ENCODE data around the gene ZNF785.
"Not testable (repeated sequence)": the region's sequence is repeated elsewhere in the genome, so short reads cannot be mapped to it uniquely, and the experiment has no call there.

The ZNF785 gene

DNA sequence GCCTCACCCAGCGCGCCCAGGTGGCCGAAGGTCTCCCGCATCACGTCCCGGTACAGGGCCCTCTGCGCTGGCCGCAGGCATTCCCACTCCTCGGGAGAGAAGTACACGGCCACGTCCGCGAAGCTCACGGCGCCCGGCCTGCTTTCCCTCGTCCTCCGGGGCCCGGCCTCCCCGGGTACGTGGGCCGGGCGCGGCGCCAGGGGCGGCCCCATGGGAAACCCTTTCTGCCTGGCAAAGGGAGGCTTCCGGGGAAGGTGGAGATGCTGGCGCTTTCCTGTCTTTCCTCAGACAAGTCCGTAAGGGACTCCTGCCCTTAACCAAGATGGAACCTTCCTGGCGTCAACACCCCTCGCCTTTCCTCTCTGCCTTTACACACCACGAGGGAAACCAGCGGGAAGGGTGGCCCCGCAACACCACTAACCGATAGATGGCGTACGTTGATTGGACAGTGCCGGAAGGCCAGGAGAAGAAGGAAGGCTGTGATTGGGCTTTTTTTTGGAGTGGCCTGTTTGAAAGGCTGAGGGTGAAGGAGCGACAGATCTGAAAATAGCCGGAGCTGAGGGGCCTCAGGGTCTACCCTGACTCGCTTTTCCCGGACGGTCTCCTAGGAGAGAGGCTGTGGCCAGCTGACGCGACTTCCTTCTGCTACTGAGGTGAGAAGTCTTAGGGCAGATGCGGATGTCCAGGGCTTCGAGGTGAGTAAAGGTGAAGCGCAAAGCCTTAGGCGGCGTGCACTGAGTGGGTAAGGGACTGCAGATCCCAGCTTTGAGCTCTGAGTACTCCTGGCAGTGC is at the start of gene ZNF785:
ZNF785 (minus strand) TSS at position 298 of the 792 bp plus-strand sequence; CDS start at position 212, 86 bp downstream.
- Histone ChIP-seq H3K4me3 (ENCODE audit: low read depth, low read length) (peak within 1 kb of the TSS; percentile 91), H3K9me3 (ENCODE audit: control insufficient read depth, low read length) (no peaks in the 10 kb centered on the region), H3K79me2 (peaks cover 11% of the 10 kb centered on the region), H3K27ac (peak within 1 kb of the TSS; percentile 86), H3K4me1 (peaks cover 2% of the 10 kb centered on the region), H3K36me3 (ENCODE audit: control insufficient read depth, insufficient read depth, low read length) (no peaks in the 10 kb centered on the region), H3K9ac (peak within 1 kb of the TSS; percentile 62), H3K27me3 (ENCODE audit: control insufficient read depth, insufficient read depth, low read length) (no peaks in the 10 kb centered on the region), H2AFZ (peak within 1 kb of the TSS; percentile 89), H3K4me2 (ENCODE audit: low read length) (peak within 1 kb of the TSS; percentile 97)
- TF ChIP-seq, protein P1, sequence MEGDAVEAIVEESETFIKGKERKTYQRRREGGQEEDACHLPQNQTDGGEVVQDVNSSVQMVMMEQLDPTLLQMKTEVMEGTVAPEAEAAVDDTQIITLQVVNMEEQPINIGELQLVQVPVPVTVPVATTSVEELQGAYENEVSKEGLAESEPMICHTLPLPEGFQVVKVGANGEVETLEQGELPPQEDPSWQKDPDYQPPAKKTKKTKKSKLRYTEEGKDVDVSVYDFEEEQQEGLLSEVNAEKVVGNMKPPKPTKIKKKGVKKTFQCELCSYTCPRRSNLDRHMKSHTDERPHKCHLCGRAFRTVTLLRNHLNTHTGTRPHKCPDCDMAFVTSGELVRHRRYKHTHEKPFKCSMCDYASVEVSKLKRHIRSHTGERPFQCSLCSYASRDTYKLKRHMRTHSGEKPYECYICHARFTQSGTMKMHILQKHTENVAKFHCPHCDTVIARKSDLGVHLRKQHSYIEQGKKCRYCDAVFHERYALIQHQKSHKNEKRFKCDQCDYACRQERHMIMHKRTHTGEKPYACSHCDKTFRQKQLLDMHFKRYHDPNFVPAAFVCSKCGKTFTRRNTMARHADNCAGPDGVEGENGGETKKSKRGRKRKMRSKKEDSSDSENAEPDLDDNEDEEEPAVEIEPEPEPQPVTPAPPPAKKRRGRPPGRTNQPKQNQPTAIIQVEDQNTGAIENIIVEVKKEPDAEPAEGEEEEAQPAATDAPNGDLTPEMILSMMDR (IDR thresholded peaks at IDR 0.05): peak; percentile 43

DNA sequence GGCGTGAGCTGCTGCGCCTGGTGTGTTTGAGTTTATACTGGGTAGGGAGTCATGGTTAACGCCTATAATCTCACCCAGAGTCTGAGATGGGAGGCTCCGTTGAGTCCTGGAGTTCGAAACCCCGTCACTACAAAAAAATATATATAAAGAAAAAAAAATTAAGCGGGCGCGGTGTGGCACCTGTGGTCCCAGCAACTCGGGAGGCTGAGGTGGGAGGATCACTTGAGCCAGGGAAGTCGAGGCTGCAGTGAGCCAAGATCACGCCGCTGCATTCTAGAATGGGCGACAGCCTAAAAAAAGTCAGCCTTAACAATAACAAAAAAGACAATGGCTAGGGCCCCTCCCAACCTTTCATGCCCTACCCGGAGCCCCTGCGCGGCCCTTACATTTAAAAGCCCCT is 48.0 kb upstream of the ZNF785 start:
- Histone ChIP-seq H3K9ac (no peak overlapping the region), H3K79me2 (no peaks in the 10 kb centered on the region), H3K9me3 (ENCODE audit: control insufficient read depth, low read length) (no peaks in the 10 kb centered on the region), H3K36me3 (ENCODE audit: control insufficient read depth, insufficient read depth, low read length) (no peaks in the 10 kb centered on the region), H3K4me1 (no peaks in the 10 kb centered on the region), H3K4me2 (ENCODE audit: low read length) (peak overlapping the region; percentile 88), H3K4me3 (ENCODE audit: low read depth, low read length) (peak overlapping the region; percentile 92), H3K27ac (peak overlapping the region; percentile 93), H3K27me3 (ENCODE audit: control insufficient read depth, insufficient read depth, low read length) (no peaks in the 10 kb centered on the region), H2AFZ (peak overlapping the region; percentile 99)
- TF ChIP-seq, protein P1 (IDR thresholded peaks at IDR 0.05): no peak

DNA sequence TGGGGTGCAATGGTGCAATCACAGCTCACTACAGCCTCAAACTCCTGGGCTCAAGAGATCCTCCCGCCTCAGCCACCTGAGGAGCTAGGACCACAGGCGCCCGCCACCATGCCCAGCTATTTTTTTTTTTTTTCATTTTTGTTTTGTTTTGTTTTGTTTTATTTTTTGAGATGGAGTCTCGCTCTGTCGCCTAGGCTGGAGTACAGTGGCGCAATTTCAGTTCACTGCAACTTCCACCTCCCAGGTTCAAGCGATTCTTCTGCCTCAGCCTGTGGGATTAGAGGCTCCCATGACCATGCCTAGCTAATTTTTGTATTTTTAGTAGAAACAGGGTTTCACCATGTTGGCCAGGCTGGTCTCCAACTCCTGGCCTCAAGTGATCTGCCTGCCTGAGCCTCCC is 47.0 kb upstream of the ZNF785 start:
- not testable (repeated sequence) for H3K4me1 ChIP-seq; H3K36me3 ChIP-seq (ENCODE audit: control insufficient read depth, insufficient read depth, low read length); H3K9me3 ChIP-seq (ENCODE audit: control insufficient read depth, low read length); H3K9ac ChIP-seq; H3K27me3 ChIP-seq (ENCODE audit: control insufficient read depth, insufficient read depth, low read length); H3K79me2 ChIP-seq; H2AFZ ChIP-seq; H3K4me2 ChIP-seq (ENCODE audit: low read length); H3K27ac ChIP-seq; H3K4me3 ChIP-seq (ENCODE audit: low read depth, low read length)

DNA sequence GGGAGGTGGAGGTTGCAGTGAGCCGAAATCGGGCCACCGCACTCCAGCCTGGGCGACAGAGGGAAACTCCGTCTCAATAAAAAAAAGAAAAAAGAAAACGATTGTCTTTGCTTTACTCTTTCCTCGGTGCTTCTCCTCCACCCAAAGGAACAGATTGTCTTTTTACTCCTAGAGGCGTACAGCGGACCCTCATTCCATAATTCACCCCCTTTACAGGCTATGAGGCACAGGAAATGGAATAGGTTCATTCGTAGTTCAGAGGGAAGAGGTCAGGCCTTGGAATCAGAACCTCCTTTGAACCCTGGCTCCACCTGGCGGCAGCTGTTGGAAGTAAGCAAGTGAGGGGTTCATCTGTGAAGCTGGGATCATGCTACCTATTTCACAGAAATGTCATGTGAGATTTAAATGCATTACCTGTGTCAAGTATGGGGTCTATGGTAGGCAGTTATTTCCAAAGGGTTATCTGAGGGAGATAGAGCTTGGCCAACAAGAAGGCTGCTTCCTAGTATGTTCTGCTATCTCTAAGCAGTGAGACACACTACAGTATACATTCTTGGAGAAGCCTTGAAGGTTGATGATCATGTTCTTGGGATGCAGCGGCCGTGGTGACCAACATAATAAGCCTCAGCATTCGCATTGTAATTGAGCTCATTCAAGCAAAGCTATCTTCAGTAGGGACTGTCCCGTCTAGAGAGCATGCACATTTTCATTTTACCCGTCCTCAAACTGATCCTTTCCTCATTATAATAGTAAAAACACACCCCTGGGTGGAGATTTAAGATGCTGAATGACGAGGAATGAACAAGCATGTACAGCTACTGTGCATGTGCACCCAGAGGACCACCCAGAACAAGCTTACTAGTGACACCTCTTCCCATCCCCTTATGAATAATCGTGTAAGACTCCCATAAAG is 43.4 kb upstream of the ZNF785 start:
- no peaks in the 10 kb centered on the region for H3K4me1 ChIP-seq
- H3K9me3 ChIP-seq (ENCODE audit: control insufficient read depth, low read length): no peaks in the 10 kb centered on the region
- no peak overlapping the region for H3K4me3 ChIP-seq (ENCODE audit: low read depth, low read length)
- H3K79me2 ChIP-seq: no peaks in the 10 kb centered on the region
- TF ChIP-seq, protein P1 (IDR thresholded peaks at IDR 0.05): peak; percentile 94
- H3K36me3 ChIP-seq (ENCODE audit: control insufficient read depth, insufficient read depth, low read length): no peaks in the 10 kb centered on the region
- H3K27me3 ChIP-seq (ENCODE audit: control insufficient read depth, insufficient read depth, low read length): no peaks in the 10 kb centered on the region
- H3K9ac ChIP-seq: no peak overlapping the region
- no peak overlapping the region for H3K27ac ChIP-seq
- H3K4me2 ChIP-seq (ENCODE audit: low read length): peak overlapping the region; percentile 51
- peak overlapping the region; percentile 82 for H2AFZ ChIP-seq

DNA sequence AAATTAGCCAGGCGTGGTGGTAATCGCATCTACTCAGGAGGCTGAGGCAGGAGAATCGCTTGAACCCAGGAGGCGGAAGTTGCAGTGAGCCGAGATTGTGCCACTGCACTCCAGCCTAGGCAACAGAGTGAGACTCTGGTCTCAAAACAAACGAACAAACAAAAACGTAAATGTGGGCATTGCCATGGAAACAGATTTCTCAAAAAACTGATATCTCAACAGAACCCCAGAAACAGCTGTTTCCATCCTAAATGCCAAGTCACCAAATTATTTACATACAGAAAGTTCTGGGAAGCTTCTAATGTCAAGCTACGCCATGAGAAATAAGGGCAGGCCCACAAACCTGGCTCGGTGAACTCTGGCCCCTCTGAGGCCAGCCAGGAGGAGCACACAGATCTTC is 40.7 kb upstream of the ZNF785 start:
- TF ChIP-seq, protein P1 (IDR thresholded peaks at IDR 0.05): no peak
- no peaks in the 10 kb centered on the region for H3K36me3 ChIP-seq (ENCODE audit: control insufficient read depth, insufficient read depth, low read length)
- no peak overlapping the region for H3K9ac ChIP-seq
- H3K27ac ChIP-seq: no peak overlapping the region
- no peaks in the 10 kb centered on the region for H3K9me3 ChIP-seq (ENCODE audit: control insufficient read depth, low read length)
- H3K4me2 ChIP-seq (ENCODE audit: low read length): no peak overlapping the region
- H2AFZ ChIP-seq: no peak overlapping the region
- H3K27me3 ChIP-seq (ENCODE audit: control insufficient read depth, insufficient read depth, low read length): no peaks in the 10 kb centered on the region
- H3K4me1 ChIP-seq: no peaks in the 10 kb centered on the region
- no peaks in the 10 kb centered on the region for H3K79me2 ChIP-seq
- no peak overlapping the region for H3K4me3 ChIP-seq (ENCODE audit: low read depth, low read length)

All from parathyroid adenoma (tissue), 2 donors.